Neural cell (in vitro differentiated cells): ENCODE data around the gene C1QB. TPM values are rescaled to one million over a fixed set of nuclear protein-coding genes. Genes with fewer than 3 reads are reported as not detected.

Source experiments
- H2AFZ ChIP-seq: fragments of 200-600, 300-800 bp; sonication (generic), shearing (Covaris generic); 2 replicates; pipeline ENCODE4 v1.6.0; 2014; ENCODE audit warnings: low read depth, mild to moderate bottlenecking, antibody characterized with exemption, low read length, moderate library complexity
- H3F3A ChIP-seq: fragments of 200-600 bp; shearing (Covaris generic); 2 replicates; pipeline ENCODE4 v1.6.1; 2016; ENCODE audit warnings: mild to moderate bottlenecking, moderate library complexity, mixed read lengths, antibody characterized with exemption, low read length; ENCODE audit not compliant: insufficient read depth, poor library complexity, severe bottlenecking
- H3K27ac ChIP-seq: fragments of 200-600, 300-800 bp; sonication (generic), shearing (Covaris generic); 2 replicates; pipeline ENCODE4 v1.5.1; 2014; ENCODE audit warnings: mild to moderate bottlenecking, low read length, moderate library complexity
- H3K27me3 ChIP-seq: fragments of 300-800, 200-600 bp; sonication (generic), shearing (Covaris generic); 2 replicates; pipeline ENCODE4 v1.6.0; 2014; ENCODE audit warnings: mild to moderate bottlenecking, low read depth, low read length, moderate library complexity; ENCODE audit not compliant: insufficient read depth
- H3K36me3 ChIP-seq: fragments of 300-800, 200-600 bp; sonication (generic), shearing (Covaris generic); 2 replicates; pipeline ENCODE4 v1.5.1; 2014; ENCODE audit warnings: mild to moderate bottlenecking, antibody characterized with exemption, low read length, moderate library complexity; ENCODE audit not compliant: insufficient read depth
- H3K4me2 ChIP-seq: fragments of 300-800, 200-600 bp; sonication (generic), shearing (Covaris generic); 2 replicates; pipeline ENCODE4 v1.6.0; 2014; ENCODE audit warnings: mild to moderate bottlenecking, low read length
- H3K4me3 ChIP-seq: fragments of 300-800, 200-600 bp; sonication (generic), shearing (Covaris generic); 2 replicates; pipeline ENCODE4 v1.5.1; 2014; ENCODE audit warnings: mild to moderate bottlenecking, low read length, moderate library complexity
- H3K79me2 ChIP-seq: fragments of 200-600 bp; shearing (Covaris generic); replicated peaks from 2 replicates; pipeline ENCODE4 v1.6.0; 2014; ENCODE audit warnings: mild to moderate bottlenecking, low read length, moderate library complexity; ENCODE audit not compliant: insufficient read depth
- H3K9ac ChIP-seq: fragments of 300-800, 200-600 bp; sonication (generic), shearing (Covaris generic); 2 replicates; pipeline ENCODE4 v1.6.1; 2016; ENCODE audit warnings: mild to moderate bottlenecking, low read length, mixed read lengths
- H3K9me2 ChIP-seq: fragments of 200-600 bp; shearing (Covaris generic); 2 replicates; pipeline ENCODE4 v1.6.1; 2016; ENCODE audit warnings: mild to moderate bottlenecking, low read length, mixed read lengths; ENCODE audit not compliant: insufficient read depth
- H3K9me3 ChIP-seq: fragments of 200-600, 300-800 bp; sonication (generic), shearing (Covaris generic); 2 replicates; pipeline ENCODE4 v1.6.1; 2016; ENCODE audit warnings: mild to moderate bottlenecking, mixed run types, low read length, moderate library complexity, mixed read lengths
- H4K20me1 ChIP-seq: fragments of 200-600 bp; shearing (Covaris generic); 2 replicates; pipeline ENCODE4 v1.6.1; 2016; ENCODE audit warnings: mild to moderate bottlenecking, mixed run types; ENCODE audit not compliant: insufficient read depth
- CTCF ChIP-seq: fragments of 450-650 bp; IDR thresholded peaks from 2 replicates; pipeline ENCODE4 v1.5.1; 2014; ENCODE audit warnings: antibody characterized with exemption, mild to moderate bottlenecking, moderate library complexity; ENCODE audit not compliant: poor library complexity, severe bottlenecking
- EP300 ChIP-seq: fragments of 450-650 bp; conservative IDR thresholded peaks from 2 replicates; pipeline ENCODE4 v1.6.1; 2014; ENCODE audit warnings: antibody characterized with exemption, mild to moderate bottlenecking, moderate library complexity; ENCODE audit not compliant: poor library complexity, severe bottlenecking
- EZH2 ChIP-seq: fragments of 200-600, 300-800 bp; shearing (Covaris generic), sonication (generic); IDR thresholded peaks from 2 replicates; pipeline ENCODE4 v1.6.1; 2014; ENCODE audit warnings: antibody characterized with exemption, low read length, borderline replicate concordance, mild to moderate bottlenecking; ENCODE audit not compliant: insufficient read depth, poor library complexity, severe bottlenecking
- MXI1 ChIP-seq: fragments of 450-650 bp; conservative IDR thresholded peaks from 2 replicates; pipeline ENCODE4 v1.6.1; 2014; ENCODE audit warnings: antibody characterized with exemption, mild to moderate bottlenecking; ENCODE audit not compliant: poor library complexity, severe bottlenecking
- POLR2AphosphoS5 ChIP-seq: IDR thresholded peaks from 2 replicates; pipeline ENCODE4 v1.6.1; 2012
- RAD21 ChIP-seq: fragments of 450-650 bp; conservative IDR thresholded peaks from 2 replicates; pipeline ENCODE4 v1.6.1; 2014; ENCODE audit warnings: antibody characterized with exemption, mild to moderate bottlenecking, moderate library complexity
- REST ChIP-seq: IDR thresholded peaks from 2 replicates; pipeline ENCODE4 v1.6.1; 2012; ENCODE audit warnings: borderline replicate concordance
- SMC3 ChIP-seq: fragments of 450-650 bp; conservative IDR thresholded peaks from 2 replicates; pipeline ENCODE4 v1.6.1; 2014; ENCODE audit warnings: antibody characterized with exemption, mild to moderate bottlenecking, moderate library complexity; ENCODE audit not compliant: poor library complexity
- TAF1 ChIP-seq: IDR thresholded peaks from 2 replicates; pipeline ENCODE4 v1.6.1; 2012; ENCODE audit warnings: low read depth
- polyA plus RNA-seq: library from polyadenylated mRNA; depleted of rRNA; stranded (reverse); fragments of >200 nt; gene quantifications from 2 replicates; pipeline ENCODE4 v1.2.3, GENCODE V29; 2014

C1QB gene
- polyA plus RNA-seq, 1 donor from 2014 or later = not detected

DNA sequence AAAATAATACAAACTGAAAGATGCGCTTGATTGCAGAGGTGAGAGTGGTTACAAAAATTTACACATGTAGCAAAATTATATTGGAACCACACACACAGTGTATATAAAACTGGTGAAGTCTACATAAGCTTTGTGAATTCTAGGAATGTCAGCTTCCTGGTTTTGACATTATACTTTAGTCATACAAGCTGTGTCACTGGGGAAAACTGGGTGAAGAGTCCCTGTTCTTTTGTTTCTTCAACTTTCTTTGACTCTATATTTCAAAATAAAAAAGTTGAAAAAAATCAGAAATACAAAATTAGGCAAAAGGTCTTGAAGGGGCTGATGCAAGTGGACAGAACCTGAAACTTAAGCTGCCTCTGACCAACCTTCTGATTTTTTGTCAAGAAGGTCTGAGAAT is 6.7 kb upstream of the C1QB start:
- Histone ChIP-seq H3K9ac (no peak overlapping the region), H3K27ac (no peak overlapping the region), H3K4me3 (no peak overlapping the region), H2AFZ (no peak overlapping the region), H4K20me1 (no peaks in the 10 kb centered on the region), H3K9me3 (no peaks in the 10 kb centered on the region), H3K79me2 (no peaks in the 10 kb centered on the region), H3K36me3 (no peaks in the 10 kb centered on the region), H3K9me2 (no peaks in the 10 kb centered on the region), H3F3A (no peaks in the 10 kb centered on the region), H3K4me2 (no peak overlapping the region), H3K27me3 (no peaks in the 10 kb centered on the region)
- TF ChIP-seq REST = no peak
- TF ChIP-seq SMC3 = no peak
- TF ChIP-seq EP300 = no peak
- TF ChIP-seq RAD21 = no peak
- no peak for TF ChIP-seq TAF1
- no peak for TF ChIP-seq CTCF
- no peak for TF ChIP-seq MXI1
- no peak for TF ChIP-seq POLR2AphosphoS5
- no peak for TF ChIP-seq EZH2

DNA sequence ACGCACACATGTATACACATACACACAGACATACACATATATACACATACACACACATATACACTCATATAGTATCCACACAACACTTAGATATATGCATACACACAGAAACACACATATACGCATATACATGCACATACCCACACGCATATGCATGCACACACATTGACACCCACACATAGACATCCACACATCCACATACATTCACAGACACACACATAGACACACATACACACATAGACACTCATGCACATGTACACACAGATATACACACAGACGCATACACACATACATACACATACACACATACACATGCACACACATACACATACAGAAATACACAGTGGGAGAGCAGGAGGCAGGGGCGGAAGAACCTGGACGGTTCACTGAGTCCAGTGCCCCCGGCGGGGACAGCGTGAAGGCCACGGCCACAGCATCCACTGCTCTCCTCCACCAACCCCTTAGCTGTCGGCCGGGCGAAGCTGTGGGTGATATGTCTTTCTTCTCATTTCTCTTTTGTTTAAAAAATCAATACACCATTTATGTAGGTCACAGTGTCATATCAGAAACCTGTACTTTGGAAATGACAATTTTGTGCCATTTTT is 2.8 kb upstream of the C1QB start:
- no peaks in the 10 kb centered on the region for H3K36me3 ChIP-seq
- H3K9me2 ChIP-seq = no peaks in the 10 kb centered on the region
- no peak overlapping the region for H2AFZ ChIP-seq
- H3K79me2 ChIP-seq = no peaks in the 10 kb centered on the region
- no peak overlapping the region for H3K27ac ChIP-seq
- H4K20me1 ChIP-seq = no peaks in the 10 kb centered on the region
- no peak for TF ChIP-seq SMC3
- no peak for TF ChIP-seq RAD21
- no peak for TF ChIP-seq POLR2AphosphoS5
- no peak for TF ChIP-seq REST
- no peak for TF ChIP-seq EZH2
- TF ChIP-seq EP300 = no peak
- no peak for TF ChIP-seq TAF1
- no peak overlapping the region for H3K4me3 ChIP-seq
- no peak overlapping the region for H3K9ac ChIP-seq
- H3F3A ChIP-seq = no peaks in the 10 kb centered on the region
- H3K9me3 ChIP-seq = no peaks in the 10 kb centered on the region
- no peak overlapping the region for H3K4me2 ChIP-seq
- H3K27me3 ChIP-seq = no peaks in the 10 kb centered on the region
